Fibroblast of mammary gland (primary cell): ENCODE measurements around the gene LAMA3.
A peak's percentile ranks its signal among the peaks of the same experiment; 100 is the strongest.

Source experiments
- DNase-seq: peaks from one replicate; pipeline ENCODE4 v3.0.0-alpha.2; 2010; ENCODE audit warnings: low read depth
- H3K4me3 ChIP-seq: 2 replicates; pipeline ENCODE4 v1.5.1; 2011; ENCODE audit warnings: low read depth, mild to moderate bottlenecking, low read length, moderate library complexity; ENCODE audit not compliant: control insufficient read depth
- CTCF ChIP-seq: conservative IDR thresholded peaks from 2 replicates; pipeline ENCODE4 v1.5.1; 2011; ENCODE audit warnings: low read depth, low read length, inconsistent platforms; ENCODE audit not compliant: control insufficient read depth, insufficient read depth

Gene LAMA3

GRCh38 chr18:23838233-23838632, 149.0 kb downstream of the LAMA3 start:
- DNase-seq = no peak
- no peak for TF ChIP-seq CTCF
- no peak overlapping the region for H3K4me3 ChIP-seq

GRCh38 chr18:23838801-23839366, 149.6 kb downstream of the LAMA3 start:
- no peak overlapping the region for H3K4me3 ChIP-seq
- TF ChIP-seq CTCF = no peak
- DNase-seq = peak; percentile 67

GRCh38 chr18:23842305-23842704, 153.1 kb downstream of the LAMA3 start:
- DNase-seq = no peak
- H3K4me3 ChIP-seq = no peak overlapping the region
- TF ChIP-seq CTCF = no peak

DNA sequence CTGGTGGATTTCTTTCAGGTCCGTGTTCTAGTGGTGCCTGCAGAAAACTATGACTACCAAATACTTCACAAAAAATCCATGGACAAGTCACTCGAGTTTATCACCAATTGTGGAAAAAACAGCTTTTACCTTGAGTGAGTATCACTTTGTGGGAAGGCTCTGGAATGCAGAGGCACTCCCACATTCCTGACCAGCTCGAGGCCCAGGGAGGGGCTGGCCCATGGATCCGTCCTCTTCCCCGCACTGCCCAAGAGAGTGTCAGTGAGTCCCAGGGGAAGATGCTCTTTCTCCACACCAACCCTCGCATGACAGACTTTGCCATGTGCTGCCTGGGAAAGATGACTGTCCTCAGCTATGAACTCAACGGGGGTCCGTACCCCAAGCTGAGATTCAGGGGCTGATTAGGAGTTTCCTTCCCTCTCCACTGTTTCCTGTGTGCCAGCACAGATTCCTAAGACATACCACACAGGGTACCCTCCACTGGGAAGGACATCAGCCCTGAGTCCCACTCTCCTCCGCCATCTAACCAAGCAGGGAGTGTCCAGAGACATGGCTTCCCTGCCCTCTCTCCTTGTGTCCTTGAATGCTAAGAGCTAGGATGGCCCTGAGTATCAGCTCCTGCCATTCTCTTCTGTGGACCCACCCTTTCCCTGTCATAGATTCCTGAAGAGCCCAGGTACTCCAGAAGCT, 155.9 kb downstream of the LAMA3 start:
- TF ChIP-seq CTCF = no peak
- H3K4me3 ChIP-seq = no peak overlapping the region
- DNase-seq = no peak

DNA sequence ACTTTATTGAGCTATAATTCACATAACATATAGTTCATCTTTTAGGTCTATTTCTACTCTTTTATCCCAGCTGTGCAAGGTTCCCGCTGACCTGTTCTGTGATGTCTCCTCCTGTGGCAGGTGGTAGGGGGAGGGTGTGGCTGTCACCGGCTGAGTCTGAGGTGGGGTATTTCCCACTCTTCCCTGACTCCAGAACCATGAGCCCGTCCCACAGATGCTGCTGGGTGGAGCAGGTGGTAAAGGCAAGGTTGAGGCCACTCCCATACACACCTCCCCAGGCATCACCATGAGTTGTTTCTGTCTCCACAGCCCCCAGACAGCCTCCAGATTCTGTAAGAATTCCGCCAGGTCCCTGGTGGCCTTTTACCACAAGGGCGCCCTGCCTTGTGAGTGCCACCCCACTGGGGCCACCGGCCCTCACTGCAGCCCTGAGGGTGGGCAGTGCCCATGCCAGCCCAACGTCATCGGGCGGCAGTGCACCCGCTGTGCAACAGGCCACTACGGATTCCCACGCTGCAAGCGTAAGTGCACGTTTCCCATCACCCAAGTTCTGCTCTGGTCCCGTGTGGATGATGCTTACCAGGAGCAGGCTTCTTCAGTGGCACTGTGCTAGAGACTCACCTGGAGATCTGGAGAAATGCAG, 156.9 kb downstream of the LAMA3 start:
- TF ChIP-seq CTCF = no peak
- no peak overlapping the region for H3K4me3 ChIP-seq
- DNase-seq = no peak

DNA sequence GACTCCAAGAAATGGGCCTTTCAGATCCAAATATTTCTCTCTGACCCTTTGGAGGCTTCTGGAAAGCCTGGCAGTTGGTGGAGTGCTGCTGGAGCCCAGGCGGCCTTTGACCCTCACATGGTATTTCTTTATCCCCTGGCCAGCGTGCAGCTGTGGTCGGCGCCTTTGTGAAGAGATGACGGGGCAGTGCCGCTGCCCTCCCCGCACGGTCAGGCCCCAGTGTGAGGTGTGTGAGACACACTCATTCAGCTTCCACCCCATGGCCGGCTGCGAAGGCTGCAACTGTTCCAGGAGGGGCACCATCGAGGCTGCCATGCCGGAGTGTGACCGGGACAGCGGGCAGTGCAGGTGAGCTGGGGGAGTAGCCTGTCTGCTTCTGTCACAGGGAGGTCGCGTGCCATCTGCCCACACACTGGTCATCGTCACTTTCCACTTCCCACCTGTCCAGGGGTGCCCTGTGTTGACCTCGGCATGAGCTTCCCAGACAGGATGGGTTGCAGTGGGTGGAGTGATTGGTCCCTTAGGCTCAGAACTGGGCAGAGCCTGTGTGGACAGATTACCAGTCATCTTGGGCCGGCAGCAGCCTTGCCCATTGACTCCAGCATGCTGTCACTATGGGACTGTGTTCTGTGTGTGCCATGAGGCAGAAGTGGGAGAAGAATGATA, 158.2 kb downstream of the LAMA3 start:
- no peak for TF ChIP-seq CTCF
- DNase-seq = no peak
- no peak overlapping the region for H3K4me3 ChIP-seq
